Kidney (tissue), 14 donors: ENCODE measurements around the gene FETUB. TPM values are rescaled to one million over a fixed set of nuclear protein-coding genes. Genes with fewer than 3 reads are reported as not detected.
"Not testable (repeated sequence)": the region's sequence is repeated elsewhere in the genome, so short reads cannot be mapped to it uniquely, and the experiment has no call there.

Source experiments
- DNase-seq, 5 donors: peaks; one replicate each; pipeline ENCODE4 v3.0.0-alpha.2; 2013 to 2020
- FAIRE-seq: peaks from 2 replicates; lab custom pipeline; 2012; peaks lifted over from hg19 to GRCh38; lab: Jason Lieb, UNC
- H3K27ac ChIP-seq, 2 donors: one replicate each; pipeline ENCODE4 v1.7.0; 2013; ENCODE audit warnings: low read depth in 2 of 2, low read length in 2 of 2, inconsistent platforms in 1 of 2
- H3K27me3 ChIP-seq: one replicate; pipeline ENCODE4 v1.7.1; 2013; ENCODE audit warnings: low read length, inconsistent platforms; ENCODE audit not compliant: control insufficient read depth, insufficient read depth
- H3K36me3 ChIP-seq, 3 donors: one replicate each; pipeline versions ENCODE4 v1.7.0 to v1.7.1; 2013; ENCODE audit warnings: low read length in 3 of 3, control low read depth in 1 of 3, inconsistent platforms in 1 of 3; ENCODE audit not compliant: insufficient read depth in 3 of 3, control insufficient read depth in 2 of 3
- H3K4me1 ChIP-seq, 3 donors: one replicate each; pipeline versions ENCODE4 v1.7.0 to v1.7.1; 2013; ENCODE audit warnings: low read length in 3 of 3, inconsistent platforms in 1 of 3, low read depth in 1 of 3; ENCODE audit not compliant: control insufficient read depth in 2 of 3, insufficient read depth in 2 of 3
- H3K4me3 ChIP-seq, 3 donors: one replicate each; pipeline versions ENCODE4 v1.7.0 to v1.8.1; 2013; ENCODE audit warnings: low read length in 3 of 3, control low read depth in 1 of 3, inconsistent platforms in 1 of 3
- H3K9ac ChIP-seq, 3 donors: one replicate each; pipeline versions ENCODE4 v1.7.0 to v1.7.1; 2013; ENCODE audit warnings: low read length in 3 of 3, control low read depth in 1 of 3, inconsistent platforms in 1 of 3
- H3K9me3 ChIP-seq, 3 donors: one replicate each; pipeline versions ENCODE4 v1.7.0 to v1.7.1; 2013; ENCODE audit warnings: low read length in 3 of 3, control low read depth in 1 of 3, inconsistent platforms in 1 of 3; ENCODE audit not compliant: control insufficient read depth in 2 of 3, insufficient read depth in 1 of 3
- intact Hi-C: fragments of 100-400 bp; cut with DNase I; formaldehyde crosslinking; loops from one replicate; pipeline ENCODE4 v1.11.1; 2022
- polyA plus RNA-seq: library from polyadenylated mRNA; stranded (reverse); fragments of 350-450 nt; fragmentation: Illumina TruSeq; extraction: RNeasy Lipid Tissue Mini Kit (QIAGEN cat#74804); gene quantifications from one replicate; pipeline ENCODE4 v1.2.3, GENCODE V29; 2014; ENCODE audit warnings: low read depth, low replicate concordance; ENCODE audit not compliant: insufficient read depth
- total RNA-seq: library from RNA; stranded (reverse); fragmentation: NEBNext Ultra II Directional; extraction: Animal tissue kit (Norgen Biotek cat#: 25700); gene quantifications from one replicate; pipeline ENCODE4 v1.2.1, GENCODE V29; 2021
- TF ChIP-seq, protein P1 (sequence below): IDR thresholded peaks from 3 replicates; pipeline ENCODE4 v1.5.1; 2012; ENCODE audit warnings: mild to moderate bottlenecking, moderate library complexity, borderline replicate concordance; ENCODE audit not compliant: insufficient read depth; ENCODE audit errors: extremely low read depth
- donor health status: control.
- donor health status: control.
- donor health status: control.
- donor health status: control.
- donor health status: control.
- donor health status: DM: yes; HTN: yes; CAD: no.
- donor health status: Normal renal cell carcinoma (clear cell type).

Gene FETUB
- total and polyA plus RNA-seq, 2 donors from 2014 or later = not detected

- no peaks in the 10 kb centered on the region for H3K27me3 ChIP-seq
- intact Hi-C loops = no loop called here
- FAIRE-seq (no peak), DNase-seq (no peak)
- H3K36me3 ChIP-seq = no peaks in the 10 kb centered on the region
- H3K9me3 ChIP-seq = no peaks in the 10 kb centered on the region
- no peak overlapping the region for H3K4me3 ChIP-seq
- no peaks in the 10 kb centered on the region for H3K4me1 ChIP-seq
- TF ChIP-seq, protein P1, sequence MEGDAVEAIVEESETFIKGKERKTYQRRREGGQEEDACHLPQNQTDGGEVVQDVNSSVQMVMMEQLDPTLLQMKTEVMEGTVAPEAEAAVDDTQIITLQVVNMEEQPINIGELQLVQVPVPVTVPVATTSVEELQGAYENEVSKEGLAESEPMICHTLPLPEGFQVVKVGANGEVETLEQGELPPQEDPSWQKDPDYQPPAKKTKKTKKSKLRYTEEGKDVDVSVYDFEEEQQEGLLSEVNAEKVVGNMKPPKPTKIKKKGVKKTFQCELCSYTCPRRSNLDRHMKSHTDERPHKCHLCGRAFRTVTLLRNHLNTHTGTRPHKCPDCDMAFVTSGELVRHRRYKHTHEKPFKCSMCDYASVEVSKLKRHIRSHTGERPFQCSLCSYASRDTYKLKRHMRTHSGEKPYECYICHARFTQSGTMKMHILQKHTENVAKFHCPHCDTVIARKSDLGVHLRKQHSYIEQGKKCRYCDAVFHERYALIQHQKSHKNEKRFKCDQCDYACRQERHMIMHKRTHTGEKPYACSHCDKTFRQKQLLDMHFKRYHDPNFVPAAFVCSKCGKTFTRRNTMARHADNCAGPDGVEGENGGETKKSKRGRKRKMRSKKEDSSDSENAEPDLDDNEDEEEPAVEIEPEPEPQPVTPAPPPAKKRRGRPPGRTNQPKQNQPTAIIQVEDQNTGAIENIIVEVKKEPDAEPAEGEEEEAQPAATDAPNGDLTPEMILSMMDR = no peak
- H3K27ac ChIP-seq = no peak overlapping the region
- no peak overlapping the region for H3K9ac ChIP-seq
Observed at GRCh38 chr3:186627852-186628414, 12.3 kb upstream of the FETUB start.

GRCh38 chr3:186628756-186629155 is 11.4 kb upstream of the FETUB start:
- Histone ChIP-seq H3K36me3 (no peaks in the 10 kb centered on the region), H3K9me3 (no peaks in the 10 kb centered on the region), H3K4me3 (no peak overlapping the region), H3K4me1 (no peaks in the 10 kb centered on the region), H3K9ac (no peak overlapping the region), H3K27ac (no peak overlapping the region), H3K27me3 (no peaks in the 10 kb centered on the region)
- intact Hi-C loops = no loop called here
- no peak for FAIRE-seq
- TF ChIP-seq, protein P1 = no peak
- DNase-seq = no peak

GRCh38 chr3:186630950-186631641 is 9.1 kb upstream of the FETUB start:
- FAIRE-seq = no peak
- no peaks in the 10 kb centered on the region for H3K36me3 ChIP-seq
- H3K27me3 ChIP-seq = no peaks in the 10 kb centered on the region
- intact Hi-C loops = no loop called here
- no peaks in the 10 kb centered on the region for H3K9me3 ChIP-seq
- H3K4me3 ChIP-seq = no peak overlapping the region
- no peak for DNase-seq
- no peak overlapping the region for H3K27ac ChIP-seq
- no peak overlapping the region for H3K9ac ChIP-seq
- no peaks in the 10 kb centered on the region for H3K4me1 ChIP-seq
- TF ChIP-seq, protein P1 = no peak

DNA sequence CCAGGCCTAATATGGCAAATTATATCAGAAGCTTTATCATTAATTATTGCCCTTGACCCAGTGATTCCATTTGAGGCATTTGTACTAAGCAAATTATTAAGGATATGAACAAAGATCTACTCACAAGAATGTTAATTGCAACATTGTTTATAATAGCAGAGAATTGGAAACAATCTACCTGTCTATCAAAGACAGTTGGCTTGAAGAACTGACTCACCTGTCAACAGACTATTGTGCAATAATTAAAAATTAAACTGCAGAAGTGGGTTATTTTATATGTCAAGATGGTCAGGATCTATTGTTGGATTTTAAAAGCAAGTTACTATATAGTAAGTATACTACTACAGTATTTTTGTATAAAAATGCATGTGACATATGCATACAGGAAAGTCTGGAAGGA is 6.7 kb upstream of the FETUB start:
- no peak overlapping the region for H3K9ac ChIP-seq
- FAIRE-seq = no peak
- intact Hi-C loops = no loop called here

DNA sequence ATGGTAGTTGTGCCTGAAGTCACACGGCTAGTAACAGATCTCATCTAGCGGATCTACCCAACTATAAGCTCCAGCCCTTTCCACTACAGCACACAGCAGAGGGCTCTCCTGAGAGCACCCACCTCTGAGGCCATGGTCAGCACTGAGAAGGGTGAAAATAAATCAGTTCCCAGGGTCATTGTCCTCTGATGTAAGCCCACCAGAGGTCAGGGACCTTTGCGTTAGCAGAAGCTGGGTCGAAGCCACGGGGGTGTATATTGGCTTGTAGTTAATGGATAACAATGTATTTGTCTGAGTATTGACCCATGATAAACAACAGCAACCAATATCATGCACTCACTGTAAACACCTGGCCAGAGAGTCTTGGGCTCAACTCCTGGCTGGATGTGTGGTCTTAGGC is 6.0 kb upstream of the FETUB start:
- FAIRE-seq = not testable (repeated sequence)

More for the DNA sequence above, 6.7 kb upstream of the FETUB start:
- no peak overlapping the region for H3K4me3 ChIP-seq
- no peak overlapping the region for H3K27ac ChIP-seq
- H3K27me3 ChIP-seq = no peaks in the 10 kb centered on the region
- no peak for DNase-seq
- no peaks in the 10 kb centered on the region for H3K36me3 ChIP-seq
- H3K4me1 ChIP-seq = no peaks in the 10 kb centered on the region
- TF ChIP-seq, protein P1 = no peak
- H3K9me3 ChIP-seq = no peaks in the 10 kb centered on the region

More for the DNA sequence above, 6.0 kb upstream of the FETUB start:
- intact Hi-C loops, H3K27me3 ChIP-seq, H3K36me3 ChIP-seq, H3K4me3 ChIP-seq, H3K4me1 ChIP-seq, H3K9ac ChIP-seq, H3K9me3 ChIP-seq, DNase-seq, H3K27ac ChIP-seq: not testable (repeated sequence)
